ENCODE results near the gene TRAFD1. TPM values are rescaled to one million over a fixed set of nuclear protein-coding genes. Genes with fewer than 3 reads are reported as not detected.

Gene TRAFD1
- total RNA-seq, 1 donor from 2014 or later, result 30.8 TPM

DNA sequence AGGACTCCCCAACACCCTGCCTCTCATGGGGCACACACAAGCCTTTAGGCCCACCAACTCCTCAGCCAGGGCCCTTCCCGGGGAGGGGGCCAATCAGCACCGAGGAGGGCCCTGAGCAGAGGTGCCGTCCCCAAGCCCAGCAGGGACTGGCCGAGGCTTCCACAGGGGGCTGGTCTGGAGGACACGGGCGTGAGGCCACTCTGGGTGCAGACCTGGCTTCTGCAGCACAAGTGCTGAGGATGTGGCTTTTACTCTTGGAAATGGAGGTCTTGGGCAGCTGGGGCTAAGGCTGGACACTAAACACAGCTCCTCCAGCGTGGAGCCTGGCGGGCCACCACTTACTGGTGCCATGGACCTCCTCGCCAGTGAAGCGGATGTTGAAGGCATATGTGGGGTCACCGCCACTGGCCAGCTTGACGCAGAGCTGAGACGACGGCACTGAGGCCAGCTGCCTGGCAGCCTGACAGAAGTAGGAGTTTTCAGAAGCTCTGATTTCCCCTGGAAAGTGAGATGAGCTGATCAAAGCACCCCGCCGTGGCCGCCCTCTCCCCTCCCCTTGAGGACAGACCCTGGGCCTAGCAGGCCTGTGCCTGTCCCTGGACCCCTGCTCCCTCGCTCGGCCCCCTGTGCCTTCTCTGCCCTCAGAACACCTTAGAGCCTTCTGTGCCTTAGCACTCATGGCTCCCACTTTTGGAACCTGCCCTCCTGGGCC is 44.0 kb downstream of the TRAFD1 start:
- H3K27me3 ChIP-seq (ENCODE audit: control insufficient read depth, insufficient read depth, low read length), result no peaks in the 10 kb centered on the region
- peaks cover 6% of the 10 kb centered on the region for H3K36me3 ChIP-seq (ENCODE audit: control insufficient read depth, insufficient read depth, low read length)
- TF ChIP-seq CTCF (IDR thresholded peaks at IDR 0.05; ENCODE audit: insufficient read depth, low read length, severe bottlenecking), result no peak
- no peak overlapping the region for H3K4me3 ChIP-seq (ENCODE audit: low read depth, low read length)
- DNase-seq (ENCODE audit: low read depth), result no peak
- no peak for FAIRE-seq

- H3K27me3 ChIP-seq (ENCODE audit: control insufficient read depth, insufficient read depth, low read length), result no peaks in the 10 kb centered on the region
- no peak overlapping the region for H3K4me3 ChIP-seq (ENCODE audit: low read depth, low read length)
- peaks cover 8% of the 10 kb centered on the region for H3K36me3 ChIP-seq (ENCODE audit: control insufficient read depth, insufficient read depth, low read length)
- FAIRE-seq, result no peak
- no peak for DNase-seq (ENCODE audit: low read depth)
- TF ChIP-seq CTCF (IDR thresholded peaks at IDR 0.05; ENCODE audit: insufficient read depth, low read length, severe bottlenecking), result no peak
Measured at GRCh38 chr12:112169966-112170365, 44.6 kb downstream of the TRAFD1 start.

DNA sequence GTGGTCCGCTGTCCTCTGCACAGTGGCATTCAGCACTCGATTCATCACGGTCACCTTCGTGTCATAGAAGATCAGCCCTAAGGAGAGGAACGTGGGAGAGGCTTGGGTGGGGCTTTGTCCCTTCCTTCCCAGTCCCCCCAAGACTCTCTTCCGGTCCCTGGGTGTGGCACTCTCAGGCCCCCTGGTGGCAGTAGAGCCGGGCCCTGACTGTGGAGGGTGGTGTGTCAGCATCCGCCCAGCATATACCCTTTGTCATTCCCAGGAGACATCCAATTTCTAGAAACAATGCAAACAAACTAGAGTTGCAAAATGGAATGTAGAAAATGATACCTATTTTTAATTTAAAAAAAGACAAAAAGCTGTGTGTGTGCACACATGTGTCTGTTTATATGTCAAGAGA is 45.0 kb downstream of the TRAFD1 start:
- H3K36me3 ChIP-seq (ENCODE audit: control insufficient read depth, insufficient read depth, low read length), result peaks cover 11% of the 10 kb centered on the region
- peak; percentile 27 for TF ChIP-seq CTCF (IDR thresholded peaks at IDR 0.05; ENCODE audit: insufficient read depth, low read length, severe bottlenecking)

DNA sequence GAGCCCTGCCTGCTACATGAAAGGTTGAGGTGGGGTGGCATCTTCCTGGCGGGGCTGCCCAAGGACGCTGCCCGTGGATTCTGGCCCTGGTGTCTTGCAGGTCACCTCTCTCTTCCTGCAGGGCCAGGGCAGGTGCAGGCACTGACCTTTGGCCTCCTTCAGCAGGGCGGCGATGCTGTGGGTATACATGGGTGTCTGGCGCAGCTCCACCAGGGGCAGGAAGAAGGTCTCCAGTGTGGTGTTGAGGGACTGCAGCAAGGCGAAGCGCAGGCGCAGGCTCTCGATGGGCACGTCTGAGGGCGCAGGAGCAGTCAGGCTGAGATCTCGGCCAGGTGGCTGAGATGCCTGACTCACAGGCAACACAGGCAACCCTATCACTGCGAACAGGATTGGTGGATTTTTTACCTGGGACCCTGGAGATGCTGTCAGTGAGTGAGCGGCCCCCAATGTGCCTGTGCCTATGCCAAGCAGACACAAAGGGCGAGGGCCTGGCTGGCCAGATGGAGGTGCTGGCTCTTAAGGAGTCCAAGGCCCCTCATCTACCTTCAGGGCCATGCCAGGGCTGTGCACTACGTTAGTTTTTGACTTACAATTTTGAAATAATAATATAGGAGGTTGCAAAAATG is 45.7 kb downstream of the TRAFD1 start:
- no peak for TF ChIP-seq CTCF (IDR thresholded peaks at IDR 0.05; ENCODE audit: insufficient read depth, low read length, severe bottlenecking)
- DNase-seq (ENCODE audit: low read depth), result no peak
- H3K4me3 ChIP-seq (ENCODE audit: low read depth, low read length), result no peak overlapping the region
- H3K27me3 ChIP-seq (ENCODE audit: control insufficient read depth, insufficient read depth, low read length), result no peaks in the 10 kb centered on the region
- H3K36me3 ChIP-seq (ENCODE audit: control insufficient read depth, insufficient read depth, low read length), result peaks cover 15% of the 10 kb centered on the region
- FAIRE-seq, result no peak

More for the DNA sequence above, 45.0 kb downstream of the TRAFD1 start:
- H3K4me3 ChIP-seq (ENCODE audit: low read depth, low read length), result no peak overlapping the region
- no peaks in the 10 kb centered on the region for H3K27me3 ChIP-seq (ENCODE audit: control insufficient read depth, insufficient read depth, low read length)
- DNase-seq (ENCODE audit: low read depth) (no peak), FAIRE-seq (no peak)

DNA sequence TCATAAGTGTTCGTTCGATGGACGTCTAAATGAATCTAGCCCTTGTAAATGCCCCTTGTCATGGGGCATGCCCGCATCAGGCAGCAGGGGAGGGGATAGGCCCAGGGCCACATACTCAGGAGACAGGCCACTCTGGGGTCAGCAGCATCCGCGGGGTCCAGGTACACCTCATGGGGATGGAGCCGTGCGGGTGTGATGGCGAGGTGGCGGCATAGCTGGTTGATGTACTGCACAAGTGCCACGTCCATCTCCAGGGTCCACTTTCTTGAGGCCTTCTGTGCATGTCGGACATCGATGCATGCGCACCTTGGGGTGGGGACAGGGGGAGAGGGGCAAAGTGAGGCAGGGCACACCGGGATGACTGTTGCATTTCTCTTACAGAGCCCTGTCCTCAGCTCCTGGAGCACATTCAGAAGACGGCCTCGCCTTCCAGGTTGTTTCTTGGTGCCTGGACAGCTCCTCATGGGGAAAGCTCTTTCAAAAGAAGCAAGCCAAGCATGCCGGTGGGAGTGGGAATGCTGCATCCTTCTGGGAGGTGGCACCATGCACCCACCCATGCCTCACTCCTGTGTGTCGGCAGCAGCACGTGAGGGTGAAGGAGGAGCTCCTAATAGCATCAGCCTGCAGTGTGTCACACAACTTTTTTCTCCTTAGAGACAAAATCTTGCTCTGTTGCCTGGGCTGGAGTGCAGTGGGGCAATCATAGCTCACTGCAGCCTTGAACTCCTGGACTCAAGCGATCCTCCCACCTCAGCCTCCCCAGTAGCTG is 47.4 kb downstream of the TRAFD1 start:
- no peak overlapping the region for H3K4me3 ChIP-seq (ENCODE audit: low read depth, low read length)
- H3K27me3 ChIP-seq (ENCODE audit: control insufficient read depth, insufficient read depth, low read length), result no peaks in the 10 kb centered on the region
- FAIRE-seq (peak; percentile 89), DNase-seq (ENCODE audit: low read depth) (no peak)
- peaks cover 18% of the 10 kb centered on the region for H3K36me3 ChIP-seq (ENCODE audit: control insufficient read depth, insufficient read depth, low read length)
- TF ChIP-seq CTCF (IDR thresholded peaks at IDR 0.05; ENCODE audit: insufficient read depth, low read length, severe bottlenecking), result no peak

Data from bronchial epithelial cell (primary cell).